Activated CD4-positive, alpha-beta T cell treated with anti-CD3 and anti-CD28 coated beads, Interleukin-2, amount 10 ng/mL, durations not matched to agents 24 days and 14 days (primary cell): Measurements from ENCODE around the gene DBT. TPM values are rescaled to one million over a fixed set of nuclear protein-coding genes. Genes with fewer than 3 reads are reported as not detected.
"Not testable (repeated sequence)": the region's sequence is repeated elsewhere in the genome, so short reads cannot be mapped to it uniquely, and the experiment has no call there.

ENCODE experiments used
- DNase-seq: peaks from one replicate; pipeline ENCODE4 v3.0.0; 2022
- H3K27ac Mint-ChIP-seq: one replicate; pipeline ENCODE4 v1.8.0; 2022; ENCODE audit warnings: mild to moderate bottlenecking, mixed read lengths
- H3K27me3 Mint-ChIP-seq: one replicate; pipeline ENCODE4 v1.8.0; 2022; ENCODE audit warnings: mixed read lengths
- H3K36me3 Mint-ChIP-seq: one replicate; pipeline ENCODE4 v1.8.0; 2022; ENCODE audit warnings: low read depth, mild to moderate bottlenecking, mixed read lengths
- H3K4me1 Mint-ChIP-seq: one replicate; pipeline ENCODE4 v1.8.0; 2021; ENCODE audit warnings: mixed read lengths
- H3K4me3 Mint-ChIP-seq: one replicate; pipeline ENCODE4 v1.8.0; 2022; ENCODE audit warnings: mild to moderate bottlenecking, moderate library complexity, mixed read lengths
- H3K9me3 Mint-ChIP-seq: one replicate; pipeline ENCODE4 v1.8.0; 2021; ENCODE audit warnings: mixed read lengths
- intact Hi-C: fragments of 100-400 bp; cut with micrococcal nuclease; formaldehyde crosslinking; loops from one replicate; pipeline ENCODE4 v1.15.1; 2023
- total RNA-seq: library from RNA; stranded (reverse); gene quantifications from 2 replicates; pipeline ENCODE4 v1.2.3, GENCODE V29; 2022

Gene DBT
- total RNA-seq, 1 donor from 2014 or later: 12.4 TPM

GRCh38 chr1:100205103-100205502 is 44.5 kb downstream of the DBT start:
- Mint-ChIP-seq H3K36me3 (peaks cover 62% of the 10 kb centered on the region), H3K9me3 (peaks cover 11% of the 10 kb centered on the region)
- H3K27ac Mint-ChIP-seq, H3K27me3 Mint-ChIP-seq, intact Hi-C loops, DNase-seq, H3K4me1 Mint-ChIP-seq, H3K4me3 Mint-ChIP-seq: not testable (repeated sequence)

GRCh38 chr1:100202703-100203102 is 46.9 kb downstream of the DBT start:
- peaks cover 11% of the 10 kb centered on the region for H3K9me3 Mint-ChIP-seq
- H3K27me3 Mint-ChIP-seq, DNase-seq, H3K27ac Mint-ChIP-seq, H3K4me1 Mint-ChIP-seq, intact Hi-C loops, H3K4me3 Mint-ChIP-seq: not testable (repeated sequence)
- peaks cover 72% of the 10 kb centered on the region for H3K36me3 Mint-ChIP-seq

- intact Hi-C loops, H3K27me3 Mint-ChIP-seq, H3K27ac Mint-ChIP-seq, H3K4me3 Mint-ChIP-seq, H3K4me1 Mint-ChIP-seq, DNase-seq, H3K9me3 Mint-ChIP-seq: not testable (repeated sequence)
- H3K36me3 Mint-ChIP-seq: peaks cover 73% of the 10 kb centered on the region
Measured at GRCh38 chr1:100200060-100200459, 49.6 kb downstream of the DBT start.

GRCh38 chr1:100198596-100198995 is 51.0 kb downstream of the DBT start:
- intact Hi-C loops: loop anchor here (2.0 kb wide), 1 partner anchor 24 kb away; no protein-coding TSS in a partner anchor
- Mint-ChIP-seq H3K4me1 (peaks cover 2% of the 10 kb centered on the region), H3K27me3 (no peaks in the 10 kb centered on the region), H3K36me3 (peaks cover 61% of the 10 kb centered on the region), H3K9me3 (no peaks in the 10 kb centered on the region), H3K27ac (no peak overlapping the region), H3K4me3 (no peak overlapping the region)
- DNase-seq: no peak

- DNase-seq: no peak
Measured at GRCh38 chr1:100188617-100189016, 61.0 kb downstream of the DBT start.

GRCh38 chr1:100187912-100188311 is 61.7 kb downstream of the DBT start:
- Mint-ChIP-seq H3K9me3 (no peaks in the 10 kb centered on the region), H3K27ac (no peak overlapping the region), H3K27me3 (no peaks in the 10 kb centered on the region), H3K4me1 (peaks cover 3% of the 10 kb centered on the region), H3K4me3 (no peak overlapping the region), H3K36me3 (peaks cover 7% of the 10 kb centered on the region)
- DNase-seq: no peak
- intact Hi-C loops: no loop called here

More at GRCh38 chr1:100188617-100189016, 61.0 kb downstream of the DBT start:
- Mint-ChIP-seq H3K36me3 (peaks cover 7% of the 10 kb centered on the region), H3K27me3 (no peaks in the 10 kb centered on the region), H3K9me3 (no peaks in the 10 kb centered on the region), H3K4me3 (no peak overlapping the region), H3K4me1 (peaks cover 3% of the 10 kb centered on the region), H3K27ac (no peak overlapping the region)
- intact Hi-C loops: no loop called here

GRCh38 chr1:100184536-100184935 is 65.1 kb downstream of the DBT start:
- intact Hi-C loops: no loop called here
- Mint-ChIP-seq H3K4me3 (no peak overlapping the region), H3K27me3 (no peaks in the 10 kb centered on the region), H3K4me1 (no peaks in the 10 kb centered on the region), H3K9me3 (no peaks in the 10 kb centered on the region), H3K27ac (no peak overlapping the region), H3K36me3 (no peaks in the 10 kb centered on the region)
- no peak for DNase-seq

GRCh38 chr1:100183370-100183769 is 66.3 kb downstream of the DBT start:
- Mint-ChIP-seq H3K27ac (no peak overlapping the region), H3K27me3 (no peaks in the 10 kb centered on the region), H3K9me3 (no peaks in the 10 kb centered on the region), H3K36me3 (no peaks in the 10 kb centered on the region), H3K4me1 (no peaks in the 10 kb centered on the region), H3K4me3 (no peak overlapping the region)
- DNase-seq: no peak
- intact Hi-C loops: no loop called here

GRCh38 chr1:100178091-100178490 is 71.5 kb downstream of the DBT start, which contains the start of gene LRRC39:
LRRC39 (minus strand) TSS chr1:100178256; CDS start chr1:100168516, 9,740 bp downstream.
- DNase-seq: no peak
- H3K36me3 Mint-ChIP-seq: no peaks in the 10 kb centered on the region
- intact Hi-C loops: no loop called here
- no peaks in the 10 kb centered on the region for H3K9me3 Mint-ChIP-seq
- no peak within 1 kb of the TSS for H3K27ac Mint-ChIP-seq
- no peak within 1 kb of the TSS for H3K4me3 Mint-ChIP-seq
- H3K27me3 Mint-ChIP-seq: peaks cover 6% of the 10 kb centered on the region
- H3K4me1 Mint-ChIP-seq: no peaks in the 10 kb centered on the region

GRCh38 chr1:100177295-100178041 is 72.2 kb downstream of the DBT start:
- intact Hi-C loops: no loop called here
- H3K4me1 Mint-ChIP-seq: no peaks in the 10 kb centered on the region
- DNase-seq: no peak
- no peaks in the 10 kb centered on the region for H3K36me3 Mint-ChIP-seq
- H3K4me3 Mint-ChIP-seq: no peak overlapping the region
- no peak overlapping the region for H3K27ac Mint-ChIP-seq
- H3K9me3 Mint-ChIP-seq: no peaks in the 10 kb centered on the region
- peaks cover 6% of the 10 kb centered on the region for H3K27me3 Mint-ChIP-seq

GRCh38 chr1:100168051-100168450 is 81.6 kb downstream of the DBT start:
- no peaks in the 10 kb centered on the region for H3K9me3 Mint-ChIP-seq
- intact Hi-C loops: no loop called here
- H3K4me1 Mint-ChIP-seq: no peaks in the 10 kb centered on the region
- H3K36me3 Mint-ChIP-seq: no peaks in the 10 kb centered on the region
- peaks cover 4% of the 10 kb centered on the region for H3K27me3 Mint-ChIP-seq
- H3K27ac Mint-ChIP-seq: no peak overlapping the region
- no peak overlapping the region for H3K4me3 Mint-ChIP-seq
- DNase-seq: no peak

- no peak overlapping the region for H3K27ac Mint-ChIP-seq
- no peaks in the 10 kb centered on the region for H3K4me1 Mint-ChIP-seq
- DNase-seq: no peak
- no peaks in the 10 kb centered on the region for H3K9me3 Mint-ChIP-seq
- H3K36me3 Mint-ChIP-seq: no peaks in the 10 kb centered on the region
- intact Hi-C loops: no loop called here
- H3K4me3 Mint-ChIP-seq: no peak overlapping the region
- H3K27me3 Mint-ChIP-seq: no peaks in the 10 kb centered on the region
Measured at GRCh38 chr1:100164702-100165101, 84.9 kb downstream of the DBT start.

- Mint-ChIP-seq H3K27ac (no peak overlapping the region), H3K9me3 (no peaks in the 10 kb centered on the region), H3K4me3 (no peak overlapping the region), H3K36me3 (no peaks in the 10 kb centered on the region), H3K27me3 (no peaks in the 10 kb centered on the region), H3K4me1 (no peaks in the 10 kb centered on the region)
- no peak for DNase-seq
- intact Hi-C loops: no loop called here
Measured at GRCh38 chr1:100164216-100164615, 85.4 kb downstream of the DBT start.

- intact Hi-C loops: no loop called here
- DNase-seq: no peak
- Mint-ChIP-seq H3K27ac (no peak overlapping the region), H3K4me3 (no peak overlapping the region), H3K4me1 (no peaks in the 10 kb centered on the region), H3K9me3 (no peaks in the 10 kb centered on the region), H3K36me3 (no peaks in the 10 kb centered on the region), H3K27me3 (no peaks in the 10 kb centered on the region)
Measured at GRCh38 chr1:100162881-100163280, 86.8 kb downstream of the DBT start.

GRCh38 chr1:100152271-100152670 is 97.4 kb downstream of the DBT start:
- intact Hi-C loops: no loop called here
- DNase-seq: no peak
- Mint-ChIP-seq H3K27ac (no peak overlapping the region), H3K4me3 (no peak overlapping the region), H3K27me3 (no peaks in the 10 kb centered on the region), H3K4me1 (peaks cover 7% of the 10 kb centered on the region), H3K9me3 (no peaks in the 10 kb centered on the region), H3K36me3 (peaks cover 12% of the 10 kb centered on the region)
